IPS-20b (cell line): ENCODE measurements around the gene MAPK4.
A peak's percentile ranks its signal among the peaks of the same experiment; 100 is the strongest.

Experiments used
- H3K27ac ChIP-seq: one replicate; pipeline ENCODE4 v1.5.1; 2013; ENCODE audit warnings: low read length
- H3K27me3 ChIP-seq: 2 replicates; pipeline ENCODE4 v1.6.1; 2013; ENCODE audit warnings: mild to moderate bottlenecking, low read length, inconsistent platforms; ENCODE audit not compliant: insufficient read depth
- H3K36me3 ChIP-seq: 2 replicates; pipeline ENCODE4 v1.6.1; 2013; ENCODE audit warnings: low read depth, mild to moderate bottlenecking, inconsistent platforms, low read length, moderate library complexity; ENCODE audit not compliant: insufficient read depth
- H3K4me1 ChIP-seq: 2 replicates; pipeline ENCODE4 v1.6.1; 2013; ENCODE audit warnings: mild to moderate bottlenecking, control low read depth, inconsistent platforms, low read length, moderate library complexity; ENCODE audit not compliant: insufficient read depth
- H3K4me3 ChIP-seq: 2 replicates; pipeline ENCODE4 v1.5.1; 2013; ENCODE audit warnings: mild to moderate bottlenecking, low read length, inconsistent platforms
- H3K9ac ChIP-seq: 2 replicates; pipeline ENCODE4 v1.6.1; 2013; ENCODE audit warnings: low read depth, mild to moderate bottlenecking, inconsistent platforms, low read length, moderate library complexity
- H3K9me3 ChIP-seq: 2 replicates; pipeline ENCODE4 v1.6.1; 2013; ENCODE audit warnings: mild to moderate bottlenecking, low read depth, low read length, inconsistent platforms; ENCODE audit not compliant: insufficient read depth

The MAPK4 gene

DNA sequence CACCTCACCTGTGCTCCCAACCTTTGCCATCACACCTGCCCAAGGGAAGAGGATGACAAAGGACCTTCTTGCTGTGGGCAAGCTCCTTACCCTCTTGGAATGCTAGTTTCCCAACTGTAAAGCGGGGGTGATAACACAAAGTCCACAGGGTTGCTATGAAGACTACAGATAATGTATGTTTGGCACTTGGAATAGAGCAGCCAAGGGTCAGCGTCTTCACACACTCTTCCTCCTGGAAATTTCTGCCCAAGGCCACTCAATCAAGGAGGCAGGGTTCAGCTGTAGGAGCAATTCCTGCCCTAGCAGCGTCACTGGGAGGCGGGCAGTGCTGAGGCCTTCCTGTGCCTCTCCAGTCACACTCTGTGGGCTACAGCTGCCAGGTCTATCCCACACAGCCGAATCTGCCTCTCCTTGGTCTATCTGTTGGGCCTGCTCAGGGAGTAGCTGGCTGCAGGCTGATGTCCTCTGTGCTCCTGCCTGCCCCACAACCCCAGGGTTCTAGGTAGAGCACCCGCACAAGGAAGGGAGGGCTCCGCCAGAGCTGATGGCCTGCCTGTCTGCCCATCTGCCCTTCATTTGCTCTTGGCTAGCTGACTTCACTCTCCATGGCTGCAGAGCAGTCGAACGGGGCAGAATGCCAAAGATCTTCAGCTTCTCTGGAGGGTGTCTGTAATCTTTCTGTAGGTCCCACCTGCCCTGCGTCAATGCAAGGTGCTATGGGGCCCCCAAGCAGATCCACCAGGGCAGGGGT, 168.0 kb downstream of the MAPK4 start:
- H3K27me3 ChIP-seq: no peaks in the 10 kb centered on the region
- no peaks in the 10 kb centered on the region for H3K36me3 ChIP-seq
- H3K4me1 ChIP-seq: peaks cover 6% of the 10 kb centered on the region; the same call in 1 of the 2 replicates
- H3K27ac ChIP-seq: no peak overlapping the region
- H3K4me3 ChIP-seq: no peak overlapping the region
- no peak overlapping the region for H3K9ac ChIP-seq
- H3K9me3 ChIP-seq: no peaks in the 10 kb centered on the region

DNA sequence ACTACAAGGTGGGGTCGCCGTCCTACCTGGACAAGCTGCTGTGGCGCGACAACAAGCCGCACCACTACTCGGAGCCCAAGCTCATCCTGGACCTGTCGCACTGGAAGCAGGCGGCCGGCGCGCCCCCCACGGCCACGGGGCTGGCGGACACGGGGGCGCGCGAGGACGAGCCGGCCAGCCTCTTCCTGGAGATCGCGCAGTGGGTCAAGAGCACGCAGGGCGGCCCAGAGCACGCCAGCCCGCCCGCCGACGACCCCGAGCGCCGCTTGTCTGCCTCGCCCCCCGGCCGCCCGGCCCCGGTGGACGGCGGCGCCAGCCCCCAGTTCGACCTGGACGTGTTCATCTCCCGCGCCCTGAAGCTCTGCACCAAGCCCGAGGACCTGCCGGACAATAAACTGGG, 169.5 kb downstream of the MAPK4 start:
- Histone ChIP-seq H3K4me1 (peaks cover 6% of the 10 kb centered on the region; the same call in 1 of the 2 replicates), H3K4me3 (no peak overlapping the region), H3K27me3 (no peaks in the 10 kb centered on the region), H3K9ac (no peak overlapping the region), H3K9me3 (no peaks in the 10 kb centered on the region), H3K36me3 (no peaks in the 10 kb centered on the region), H3K27ac (no peak overlapping the region)

DNA sequence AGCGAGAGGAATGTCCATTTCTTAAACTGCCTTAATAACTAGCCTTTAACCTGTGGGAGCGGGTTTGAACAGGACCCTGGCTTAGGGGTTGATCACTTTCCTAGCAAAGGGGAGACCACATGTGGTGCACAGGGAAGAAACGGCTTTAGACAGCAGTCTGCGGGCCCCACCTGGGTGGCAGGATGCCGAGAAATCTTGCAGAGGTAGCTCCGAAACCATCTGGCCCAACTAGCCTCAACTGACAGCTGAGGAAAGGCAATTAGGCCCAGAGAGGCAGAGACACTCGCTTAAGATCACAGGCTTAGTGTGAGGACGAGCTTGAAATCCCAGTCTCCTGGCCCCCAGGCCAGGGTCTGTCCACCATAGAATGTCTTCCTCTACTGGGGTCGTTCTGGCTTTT, 170.1 kb downstream of the MAPK4 start:
- H3K36me3 ChIP-seq: no peaks in the 10 kb centered on the region
- H3K27me3 ChIP-seq: no peaks in the 10 kb centered on the region
- no peak overlapping the region for H3K27ac ChIP-seq
- H3K4me1 ChIP-seq: peaks cover 6% of the 10 kb centered on the region; the same call in 1 of the 2 replicates
- no peak overlapping the region for H3K9ac ChIP-seq
- no peaks in the 10 kb centered on the region for H3K9me3 ChIP-seq
- H3K4me3 ChIP-seq: no peak overlapping the region

DNA sequence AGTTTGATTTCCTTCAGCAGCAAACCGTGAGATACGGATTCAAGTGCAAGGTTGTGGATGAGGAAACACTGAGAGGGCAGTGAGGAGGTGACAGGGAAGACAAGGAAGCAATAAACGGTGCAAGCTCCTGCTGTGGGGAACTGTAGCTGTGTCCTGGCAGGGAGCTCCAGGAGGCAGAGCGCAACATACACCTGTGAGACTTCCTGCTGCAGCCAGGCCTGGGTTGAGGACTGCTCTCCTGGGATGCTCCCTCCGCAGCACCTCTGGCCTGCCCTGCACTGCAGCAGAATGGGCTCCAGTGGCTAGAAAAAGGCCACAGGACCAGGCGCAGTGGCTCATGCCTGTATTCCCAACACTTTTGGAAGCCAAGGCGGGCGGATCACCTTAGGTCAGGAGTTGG, 174.5 kb downstream of the MAPK4 start:
- Histone ChIP-seq H3K9ac (no peak overlapping the region), H3K4me3 (no peak overlapping the region), H3K27me3 (no peaks in the 10 kb centered on the region), H3K36me3 (no peaks in the 10 kb centered on the region), H3K27ac (no peak overlapping the region), H3K4me1 (no peaks in the 10 kb centered on the region), H3K9me3 (no peaks in the 10 kb centered on the region)

DNA sequence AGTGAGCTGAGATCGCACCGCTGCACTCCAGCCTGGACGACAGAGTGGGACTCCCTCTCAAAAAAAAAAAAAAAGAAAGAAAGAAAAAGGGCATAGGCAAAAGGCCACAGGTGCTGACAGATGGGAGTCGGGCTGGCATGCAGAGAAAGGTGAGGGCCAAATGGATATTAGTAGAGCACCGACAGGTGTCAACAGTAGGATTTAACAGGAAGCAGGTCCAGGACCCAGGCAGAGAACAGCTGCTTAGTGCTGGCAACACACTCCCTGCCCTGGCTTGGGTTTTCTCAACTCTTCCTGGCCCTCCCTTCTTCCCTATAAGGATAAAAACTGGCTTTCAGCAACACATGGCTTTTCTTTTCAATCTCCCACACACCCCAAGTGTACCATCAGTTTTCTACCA, 175.0 kb downstream of the MAPK4 start:
- Histone ChIP-seq H3K36me3 (no peaks in the 10 kb centered on the region), H3K4me3 (no peak overlapping the region), H3K4me1 (no peaks in the 10 kb centered on the region), H3K9ac (no peak overlapping the region), H3K27ac (no peak overlapping the region), H3K27me3 (no peaks in the 10 kb centered on the region), H3K9me3 (no peaks in the 10 kb centered on the region)

DNA sequence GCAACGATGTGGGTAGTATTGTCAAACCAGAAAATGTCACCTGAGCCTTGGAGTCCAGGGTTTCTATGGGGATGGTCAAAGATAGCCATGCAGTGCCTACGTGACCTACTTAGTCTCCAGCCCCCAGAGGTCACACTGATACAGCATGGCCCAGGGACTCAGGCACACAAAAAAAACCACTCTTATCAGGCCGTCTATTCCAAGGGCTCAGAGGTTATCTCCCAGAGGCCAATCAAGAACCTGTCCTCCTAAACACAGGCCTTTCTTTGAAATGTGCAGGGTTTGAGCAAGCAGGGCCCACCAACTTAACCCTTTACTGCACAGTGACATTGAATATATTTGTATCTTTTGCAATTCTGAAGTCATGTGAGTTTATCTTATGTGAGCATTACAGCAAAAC, 177.2 kb downstream of the MAPK4 start:
- no peak overlapping the region for H3K4me3 ChIP-seq
- no peak overlapping the region for H3K27ac ChIP-seq
- no peak overlapping the region for H3K9ac ChIP-seq
- H3K4me1 ChIP-seq: no peaks in the 10 kb centered on the region
- no peaks in the 10 kb centered on the region for H3K9me3 ChIP-seq
- no peaks in the 10 kb centered on the region for H3K27me3 ChIP-seq
- H3K36me3 ChIP-seq: no peaks in the 10 kb centered on the region

DNA sequence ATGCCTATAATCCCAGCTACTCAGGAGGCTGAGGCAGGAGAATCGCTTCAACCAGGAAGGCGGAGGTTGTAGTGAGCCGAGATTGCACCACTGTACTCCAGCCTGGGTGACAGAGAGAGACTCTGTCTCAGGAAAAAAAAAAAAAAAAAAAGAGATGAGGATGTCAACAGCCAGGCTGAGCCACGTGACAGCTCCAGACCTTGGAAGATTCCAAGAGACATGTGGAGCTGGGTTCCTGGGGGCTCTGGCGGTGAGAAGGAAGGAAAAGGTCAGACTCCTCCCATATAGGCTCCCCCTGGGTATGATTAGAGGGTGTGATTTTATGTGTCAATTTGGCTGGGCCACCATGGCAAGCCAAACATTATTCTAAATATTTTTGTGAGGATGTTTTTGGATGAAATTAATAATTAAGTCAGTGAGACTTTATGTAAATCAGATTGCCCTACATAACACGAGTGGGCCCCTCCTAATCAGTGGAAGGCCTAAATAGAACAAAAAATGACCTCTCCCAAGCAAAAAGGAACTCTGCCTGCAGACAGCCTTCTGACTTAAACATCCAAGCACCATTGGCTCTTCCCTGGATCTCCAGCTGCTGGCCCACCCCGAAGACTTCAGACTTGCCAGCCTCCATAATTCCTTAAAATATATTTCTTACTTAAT, 178.3 kb downstream of the MAPK4 start:
- Histone ChIP-seq H3K4me1 (no peaks in the 10 kb centered on the region), H3K4me3 (no peak overlapping the region), H3K9ac (no peak overlapping the region), H3K9me3 (no peaks in the 10 kb centered on the region), H3K27ac (no peak overlapping the region), H3K27me3 (no peaks in the 10 kb centered on the region), H3K36me3 (no peaks in the 10 kb centered on the region)

DNA sequence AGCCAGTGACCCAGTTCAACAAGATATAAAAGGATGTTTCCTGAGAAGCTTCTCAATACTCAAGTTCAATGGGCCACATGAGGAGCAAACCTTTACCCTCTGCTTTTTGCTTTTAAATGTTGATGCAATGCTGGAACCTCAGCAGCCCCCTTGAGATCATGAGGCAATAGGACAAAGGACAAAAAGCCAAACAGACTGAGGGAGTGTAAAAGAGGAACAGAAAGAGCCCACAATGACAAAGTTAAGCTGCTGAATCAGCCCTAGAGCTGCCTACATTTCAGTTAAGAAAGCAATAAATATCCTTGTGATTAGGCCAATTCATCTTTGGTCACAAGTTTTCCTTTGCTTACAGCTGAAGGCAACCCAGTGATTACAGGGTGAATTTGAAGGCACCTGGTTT, 183.1 kb downstream of the MAPK4 start:
- peaks cover under 1% of the 10 kb centered on the region; the same call in 1 of the 2 replicates for H3K4me1 ChIP-seq
- H3K9me3 ChIP-seq: no peaks in the 10 kb centered on the region
- no peaks in the 10 kb centered on the region for H3K27me3 ChIP-seq
- H3K9ac ChIP-seq: no peak overlapping the region
- no peaks in the 10 kb centered on the region for H3K36me3 ChIP-seq
- H3K27ac ChIP-seq: no peak overlapping the region
- no peak overlapping the region for H3K4me3 ChIP-seq

DNA sequence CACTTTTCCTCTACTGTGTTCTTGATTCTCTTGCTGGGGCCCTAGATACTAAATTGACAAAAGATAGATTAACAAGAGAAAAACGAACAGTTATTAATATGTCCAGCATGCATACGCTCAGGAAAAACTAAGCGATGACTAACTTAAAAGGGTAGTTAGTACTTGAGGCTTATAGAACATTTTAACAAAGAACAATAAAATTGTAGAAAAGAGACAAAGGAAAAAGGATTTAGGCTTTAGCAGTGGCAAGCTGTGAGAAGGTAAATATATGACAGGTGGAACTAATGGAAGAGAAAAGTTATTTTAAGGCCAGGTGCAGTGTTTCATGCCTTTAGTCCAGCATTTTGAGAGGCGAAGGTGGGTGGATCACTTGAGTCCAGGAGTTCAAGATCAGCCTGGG, 184.4 kb downstream of the MAPK4 start:
- H3K4me1 ChIP-seq: peaks cover 12% of the 10 kb centered on the region; the same call in 1 of the 2 replicates
- no peak overlapping the region for H3K27ac ChIP-seq
- no peak overlapping the region for H3K4me3 ChIP-seq
- no peak overlapping the region for H3K9ac ChIP-seq
- no peaks in the 10 kb centered on the region for H3K9me3 ChIP-seq
- H3K36me3 ChIP-seq: no peaks in the 10 kb centered on the region
- no peaks in the 10 kb centered on the region for H3K27me3 ChIP-seq

DNA sequence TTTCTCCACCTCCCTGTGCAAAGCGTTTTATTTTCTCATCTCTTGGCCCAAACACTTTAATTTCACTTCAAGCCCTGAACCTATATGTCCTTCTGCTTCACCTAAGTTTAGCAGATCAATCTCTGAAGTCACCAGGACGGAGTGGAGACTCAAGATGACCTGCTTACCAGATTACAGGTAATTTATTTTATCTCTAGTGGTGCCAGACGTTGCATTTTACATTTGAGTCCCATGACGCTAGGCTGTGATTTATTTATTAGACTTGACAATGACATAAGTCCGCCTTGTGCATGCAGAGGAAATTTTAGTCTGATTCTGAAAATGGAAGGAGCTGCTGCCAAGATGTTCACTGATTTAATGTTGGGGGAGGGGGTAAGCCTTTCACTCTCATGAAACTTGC, 186.1 kb downstream of the MAPK4 start:
- Histone ChIP-seq H3K36me3 (no peaks in the 10 kb centered on the region), H3K27ac (no peak overlapping the region), H3K4me1 (peaks cover 22% of the 10 kb centered on the region; the same call in 1 of the 2 replicates)

DNA sequence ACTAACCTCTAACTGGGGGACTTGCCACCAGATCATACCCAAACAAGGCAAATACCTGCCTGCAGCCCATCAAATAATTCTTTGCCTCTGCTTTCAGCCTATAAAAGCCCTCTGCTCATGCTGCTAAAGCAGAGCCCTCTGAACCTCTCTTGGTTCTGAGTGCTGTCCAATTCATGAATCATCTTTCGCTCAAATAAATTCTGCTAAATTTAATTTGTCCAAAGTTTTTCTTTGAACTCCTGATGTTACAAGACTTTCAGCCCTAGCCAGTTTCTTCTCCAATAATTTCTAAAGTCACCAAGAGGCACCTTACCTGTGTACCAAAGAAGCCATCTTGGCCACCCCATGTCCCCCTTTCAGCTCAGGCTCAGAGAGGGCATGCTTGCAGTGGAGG, 188.0 kb downstream of the MAPK4 start:
- Histone ChIP-seq H3K36me3 (no peaks in the 10 kb centered on the region), H3K27ac (no peak overlapping the region), H3K4me1 (peaks cover 22% of the 10 kb centered on the region; the same call in 1 of the 2 replicates), H3K4me3 (0 out of 2 replicates have a peak overlapping the region, but pooled peaks have one; percentile 18), H3K9me3 (no peaks in the 10 kb centered on the region), H3K9ac (no peak overlapping the region), H3K27me3 (no peaks in the 10 kb centered on the region)

More for the DNA sequence above, 186.1 kb downstream of the MAPK4 start:
- H3K9ac ChIP-seq: no peak overlapping the region
- no peak overlapping the region for H3K4me3 ChIP-seq
- no peaks in the 10 kb centered on the region for H3K9me3 ChIP-seq
- no peaks in the 10 kb centered on the region for H3K27me3 ChIP-seq
